CD4-positive, alpha-beta T cell treated with Interleukin-4 for 4 hours (primary cell): ENCODE data around the gene INTS6.

Experiments
- DNase-seq: peaks from one replicate; pipeline ENCODE4 v3.0.0-alpha.2; 2020

Gene INTS6

GRCh38 chr13:51452361-51453206, at the start of gene INTS6:
TSS of gene INTS6 (minus strand) at chr13:51453036. CDS start at chr13:51452525, 511 bp downstream.
- peak; percentile 100 for DNase-seq

- no peak for DNase-seq
Observed at GRCh38 chr13:51502153-51502651, 49.4 kb upstream of the INTS6 start.

- DNase-seq: no peak
Observed at GRCh38 chr13:51501592-51502152, 48.8 kb upstream of the INTS6 start.

GRCh38 chr13:51501096-51501495, 48.3 kb upstream of the INTS6 start:
- no peak for DNase-seq

- DNase-seq: no peak
Observed at GRCh38 chr13:51500687-51501086, 47.9 kb upstream of the INTS6 start.

GRCh38 chr13:51499841-51500240, 47.0 kb upstream of the INTS6 start:
- no peak for DNase-seq

- no peak for DNase-seq
Observed at GRCh38 chr13:51495316-51495715, 42.5 kb upstream of the INTS6 start.

- no peak for DNase-seq
Observed at GRCh38 chr13:51494156-51494555, 41.3 kb upstream of the INTS6 start.

- no peak for DNase-seq
Observed at GRCh38 chr13:51488212-51488611, 35.4 kb upstream of the INTS6 start.

- DNase-seq: no peak
Observed at GRCh38 chr13:51481656-51482055, 28.8 kb upstream of the INTS6 start.

- no peak for DNase-seq
Observed at GRCh38 chr13:51479199-51479523, 26.3 kb upstream of the INTS6 start.

- DNase-seq: no peak
Observed at GRCh38 chr13:51478418-51479198, 25.8 kb upstream of the INTS6 start.

- DNase-seq: no peak
Observed at GRCh38 chr13:51477653-51478324, 25.0 kb upstream of the INTS6 start.

GRCh38 chr13:51477149-51477548, 24.3 kb upstream of the INTS6 start:
- no peak for DNase-seq

GRCh38 chr13:51475727-51476501, 23.1 kb upstream of the INTS6 start:
- DNase-seq: no peak

- DNase-seq: no peak
Observed at GRCh38 chr13:51469790-51470189, 17.0 kb upstream of the INTS6 start.

- no peak for DNase-seq
Observed at GRCh38 chr13:51467730-51468129, 14.9 kb upstream of the INTS6 start.

- no peak for DNase-seq
Observed at GRCh38 chr13:51465124-51465523, 12.3 kb upstream of the INTS6 start.

- no peak for DNase-seq
Observed at GRCh38 chr13:51457086-51457815, 4.4 kb upstream of the INTS6 start.

- DNase-seq: no peak
Observed at GRCh38 chr13:51456510-51456909, 3.7 kb upstream of the INTS6 start.

GRCh38 chr13:51455532-51455931, 2.7 kb upstream of the INTS6 start:
- no peak for DNase-seq
